Activated T-cell treated with anti-CD3 and anti-CD28 coated beads for 1 hour (primary cell): Measurements from ENCODE around the gene HSPB7.
A peak's percentile ranks its signal among the peaks of the same experiment; 100 is the strongest.

Source experiments
- DNase-seq: peaks from one replicate; pipeline ENCODE4 v3.0.0-alpha.2; 2020; ENCODE audit warnings: low read depth

HSPB7 gene

GRCh38 chr1:15975805-15976680 lies 41.8 kb downstream of the HSPB7 start, which contains the start of gene ZBTB17:
Gene ZBTB17 (minus strand): TSS chr1:15976101. CDS start chr1:15948495, 27,606 bp downstream.
- peak; percentile 93 for DNase-seq

GRCh38 chr1:15975358-15975804 lies 42.5 kb downstream of the HSPB7 start:
- peak; percentile 53 for DNase-seq

- no peak for DNase-seq
Observed at GRCh38 chr1:15974855-15975254, 43.0 kb downstream of the HSPB7 start.

GRCh38 chr1:15973772-15974171 lies 44.1 kb downstream of the HSPB7 start:
- no peak for DNase-seq

GRCh38 chr1:15972409-15972808 lies 45.4 kb downstream of the HSPB7 start:
- no peak for DNase-seq

- DNase-seq, result no peak
Observed at GRCh38 chr1:15970911-15971310, 46.9 kb downstream of the HSPB7 start.

- DNase-seq, result no peak
Observed at GRCh38 chr1:15969321-15969880, 48.4 kb downstream of the HSPB7 start.

GRCh38 chr1:15968172-15968571 lies 49.7 kb downstream of the HSPB7 start:
- DNase-seq, result no peak

GRCh38 chr1:15966956-15967344 lies 50.9 kb downstream of the HSPB7 start:
- no peak for DNase-seq

- no peak for DNase-seq
Observed at GRCh38 chr1:15966081-15966955, 51.5 kb downstream of the HSPB7 start.

GRCh38 chr1:15965228-15965767 lies 52.5 kb downstream of the HSPB7 start:
- DNase-seq, result no peak
